ENCODE data around the gene PCDHB5.
"Not testable (repeated sequence)": the region's sequence is repeated elsewhere in the genome, so short reads cannot be mapped to it uniquely, and the experiment has no call there.

PCDHB5 gene

DNA sequence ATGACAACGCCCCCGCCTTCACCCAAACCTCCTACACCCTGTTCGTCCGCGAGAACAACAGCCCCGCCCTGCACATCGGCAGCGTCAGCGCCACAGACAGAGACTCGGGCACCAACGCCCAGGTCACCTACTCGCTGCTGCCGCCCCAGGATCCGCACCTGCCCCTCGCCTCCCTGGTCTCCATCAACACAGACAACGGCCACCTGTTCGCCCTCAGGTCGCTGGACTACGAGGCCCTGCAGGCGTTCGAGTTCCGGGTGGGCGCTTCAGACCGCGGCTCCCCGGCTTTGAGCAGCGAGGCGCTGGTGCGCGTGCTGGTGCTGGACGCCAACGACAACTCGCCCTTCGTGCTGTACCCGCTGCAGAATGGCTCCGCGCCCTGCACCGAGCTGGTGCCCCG, 44.4 kb downstream of the PCDHB5 start:
- not testable (repeated sequence) for H3K4me3 ChIP-seq (ENCODE audit: low read depth in 1 of 2, low read length in 2 of 2)

GRCh38 chr5:141179876-141180275, 44.9 kb downstream of the PCDHB5 start:
- H3K36me3 ChIP-seq (ENCODE audit: control insufficient read depth in 1 of 2, insufficient read depth in 2 of 2, low read length in 2 of 2); H3K27me3 ChIP-seq (ENCODE audit: control insufficient read depth in 1 of 2, insufficient read depth in 2 of 2, low read length in 2 of 2); H3K27ac ChIP-seq (ENCODE audit: low read depth, low read length); H3K9ac ChIP-seq (ENCODE audit: low read depth in 1 of 2, low read length in 2 of 2); H3K4me3 ChIP-seq (ENCODE audit: low read depth in 1 of 2, low read length in 2 of 2); H3K4me1 ChIP-seq (ENCODE audit: control insufficient read depth in 1 of 2, insufficient read depth in 2 of 2, low read length in 2 of 2): not testable (repeated sequence)
- peaks cover 12 to 34% of the 10 kb centered on the region in 2 donors for H3K9me3 ChIP-seq (ENCODE audit: control insufficient read depth in 1 of 2, low read length in 2 of 2)

More for the DNA sequence above, 44.4 kb downstream of the PCDHB5 start:
- not testable (repeated sequence) for H3K4me1 ChIP-seq (ENCODE audit: control insufficient read depth in 1 of 2, insufficient read depth in 2 of 2, low read length in 2 of 2); H3K27ac ChIP-seq (ENCODE audit: low read depth, low read length); H3K9ac ChIP-seq (ENCODE audit: low read depth in 1 of 2, low read length in 2 of 2); H3K36me3 ChIP-seq (ENCODE audit: control insufficient read depth in 1 of 2, insufficient read depth in 2 of 2, low read length in 2 of 2); H3K27me3 ChIP-seq (ENCODE audit: control insufficient read depth in 1 of 2, insufficient read depth in 2 of 2, low read length in 2 of 2)
- peaks cover 12 to 36% of the 10 kb centered on the region in 2 donors for H3K9me3 ChIP-seq (ENCODE audit: control insufficient read depth in 1 of 2, low read length in 2 of 2)

GRCh38 chr5:141180313-141180712, 45.3 kb downstream of the PCDHB5 start:
- H3K27me3 ChIP-seq (ENCODE audit: control insufficient read depth in 1 of 2, insufficient read depth in 2 of 2, low read length in 2 of 2) = no peaks in the 10 kb centered on the region
- no peak overlapping the region for H3K4me3 ChIP-seq (ENCODE audit: low read depth in 1 of 2, low read length in 2 of 2)
- H3K27ac ChIP-seq (ENCODE audit: low read depth, low read length) = no peak overlapping the region
- no peaks in the 10 kb centered on the region for H3K36me3 ChIP-seq (ENCODE audit: control insufficient read depth in 1 of 2, insufficient read depth in 2 of 2, low read length in 2 of 2)
- no peaks in the 10 kb centered on the region for H3K4me1 ChIP-seq (ENCODE audit: control insufficient read depth in 1 of 2, insufficient read depth in 2 of 2, low read length in 2 of 2)
- no peak overlapping the region for H3K9ac ChIP-seq (ENCODE audit: low read depth in 1 of 2, low read length in 2 of 2)
- peaks cover 12 to 29% of the 10 kb centered on the region in 2 donors for H3K9me3 ChIP-seq (ENCODE audit: control insufficient read depth in 1 of 2, low read length in 2 of 2)

DNA sequence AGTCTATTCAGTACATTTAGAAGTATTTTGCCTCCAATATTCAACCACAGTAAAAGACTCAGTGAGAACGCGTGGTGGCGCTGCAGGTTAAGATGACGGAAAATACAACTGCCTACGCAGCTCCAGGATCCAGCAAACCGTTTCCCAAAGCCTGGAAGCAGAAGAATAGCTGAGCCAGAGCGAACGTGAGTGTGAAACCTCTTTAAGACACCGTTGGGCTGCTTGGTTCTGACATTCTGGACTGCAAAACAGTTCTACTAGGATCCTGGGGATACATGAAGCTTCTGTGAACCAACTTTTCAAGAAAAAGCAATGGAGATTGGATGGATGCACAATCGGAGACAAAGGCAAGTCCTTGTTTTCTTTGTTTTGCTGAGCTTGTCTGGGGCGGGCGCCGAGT, 47.2 kb downstream of the PCDHB5 start, which contains the start of gene PCDHB16:
PCDHB16 (plus strand) TSS at position 140 of the 400 bp plus-strand sequence; CDS start at position 313, 173 bp downstream.
- no peaks in the 10 kb centered on the region for H3K27me3 ChIP-seq (ENCODE audit: control insufficient read depth in 1 of 2, insufficient read depth in 2 of 2, low read length in 2 of 2)
- no peak within 1 kb of the TSS for H3K27ac ChIP-seq (ENCODE audit: low read depth, low read length)
- H3K9me3 ChIP-seq (ENCODE audit: control insufficient read depth in 1 of 2, low read length in 2 of 2) = peaks cover 9 to 27% of the 10 kb centered on the region in 2 donors

DNA sequence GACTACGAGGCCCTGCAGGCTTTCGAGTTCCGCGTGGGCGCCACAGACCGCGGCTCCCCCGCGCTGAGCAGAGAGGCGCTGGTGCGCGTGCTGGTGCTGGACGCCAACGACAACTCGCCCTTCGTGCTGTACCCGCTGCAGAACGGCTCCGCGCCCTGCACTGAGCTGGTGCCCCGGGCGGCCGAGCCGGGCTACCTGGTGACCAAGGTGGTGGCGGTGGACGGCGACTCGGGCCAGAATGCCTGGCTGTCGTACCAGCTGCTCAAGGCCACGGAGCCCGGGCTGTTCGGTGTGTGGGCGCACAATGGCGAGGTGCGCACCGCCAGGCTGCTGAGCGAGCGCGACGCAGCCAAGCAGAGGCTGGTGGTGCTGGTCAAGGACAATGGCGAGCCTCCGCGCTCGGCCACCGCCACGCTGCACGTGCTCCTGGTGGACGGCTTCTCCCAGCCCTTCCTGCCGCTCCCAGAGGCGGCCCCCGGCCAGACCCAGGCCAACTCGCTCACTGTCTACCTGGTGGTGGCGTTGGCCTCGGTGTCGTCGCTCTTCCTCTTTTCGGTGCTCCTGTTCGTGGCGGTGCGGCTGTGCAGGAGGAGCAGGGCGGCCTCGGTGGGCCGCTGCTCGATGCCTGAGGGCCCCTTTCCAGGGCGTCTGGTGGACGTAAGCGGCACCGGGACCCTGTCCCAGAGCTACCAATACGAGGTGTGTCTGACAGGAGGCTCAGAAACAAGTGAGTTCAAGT, 49.3 kb downstream of the PCDHB5 start:
- not testable (repeated sequence) for H3K4me3 ChIP-seq (ENCODE audit: low read depth in 1 of 2, low read length in 2 of 2); H3K9ac ChIP-seq (ENCODE audit: low read depth in 1 of 2, low read length in 2 of 2); H3K27me3 ChIP-seq (ENCODE audit: control insufficient read depth in 1 of 2, insufficient read depth in 2 of 2, low read length in 2 of 2); H3K4me1 ChIP-seq (ENCODE audit: control insufficient read depth in 1 of 2, insufficient read depth in 2 of 2, low read length in 2 of 2); H3K36me3 ChIP-seq (ENCODE audit: control insufficient read depth in 1 of 2, insufficient read depth in 2 of 2, low read length in 2 of 2); H3K27ac ChIP-seq (ENCODE audit: low read depth, low read length)
- H3K9me3 ChIP-seq (ENCODE audit: control insufficient read depth in 1 of 2, low read length in 2 of 2) = peaks cover 17% of the 10 kb centered on the region in 2 donors

More for the DNA sequence above, 47.2 kb downstream of the PCDHB5 start, which contains the start of gene PCDHB16:
- Histone ChIP-seq H3K36me3 (ENCODE audit: control insufficient read depth in 1 of 2, insufficient read depth in 2 of 2, low read length in 2 of 2) (no peaks in the 10 kb centered on the region), H3K4me1 (ENCODE audit: control insufficient read depth in 1 of 2, insufficient read depth in 2 of 2, low read length in 2 of 2) (no peaks in the 10 kb centered on the region), H3K4me3 (ENCODE audit: low read depth in 1 of 2, low read length in 2 of 2) (peak within 1 kb of the TSS in 1 of 2 donors; percentile 21), H3K9ac (ENCODE audit: low read depth in 1 of 2, low read length in 2 of 2) (no peak within 1 kb of the TSS)

- no peak within 1 kb of the TSS for H3K27ac ChIP-seq (ENCODE audit: low read depth, low read length)
- H3K9ac ChIP-seq (ENCODE audit: low read depth in 1 of 2, low read length in 2 of 2) = no peak within 1 kb of the TSS
- no peaks in the 10 kb centered on the region for H3K36me3 ChIP-seq (ENCODE audit: control insufficient read depth in 1 of 2, insufficient read depth in 2 of 2, low read length in 2 of 2)
- no peaks in the 10 kb centered on the region for H3K4me1 ChIP-seq (ENCODE audit: control insufficient read depth in 1 of 2, insufficient read depth in 2 of 2, low read length in 2 of 2)
- no peaks in the 10 kb centered on the region for H3K27me3 ChIP-seq (ENCODE audit: control insufficient read depth in 1 of 2, insufficient read depth in 2 of 2, low read length in 2 of 2)
- peaks cover 15 to 17% of the 10 kb centered on the region in 2 donors for H3K9me3 ChIP-seq (ENCODE audit: control insufficient read depth in 1 of 2, low read length in 2 of 2)
- peak within 1 kb of the TSS in 1 of 2 donors; percentile 45 for H3K4me3 ChIP-seq (ENCODE audit: low read depth in 1 of 2, low read length in 2 of 2)
These were observed 52.0 kb downstream of the PCDHB5 start, which contains the start of gene PCDHB9 for GRCh38 chr5:141186897-141187512. PCDHB9 (plus strand) TSS chr5:141187161; CDS start chr5:141187319, 158 bp downstream.

Data from duodenal mucosa (tissue), 2 donors.